ENCODE measurements around the gene N4BP3.

N4BP3 gene

DNA sequence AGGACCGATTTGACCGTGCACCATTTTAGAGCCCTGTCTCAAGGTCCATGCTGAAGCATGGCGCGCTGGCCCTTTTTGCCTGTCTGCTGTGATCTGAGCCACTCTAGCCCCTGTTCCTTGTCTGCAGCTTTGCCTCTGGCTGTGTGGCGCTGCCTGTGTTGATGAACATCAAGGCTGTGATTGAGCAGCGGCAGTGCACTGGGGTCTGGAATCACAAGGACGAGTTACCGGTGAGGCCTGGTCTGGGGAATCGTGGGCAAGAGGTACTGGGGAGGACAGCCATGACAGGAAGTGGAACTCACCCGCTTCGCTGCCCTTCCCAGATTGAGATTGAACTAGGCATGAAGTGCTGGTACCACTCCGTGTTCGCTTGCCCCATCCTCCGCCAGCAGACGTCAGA lies 34.1 kb downstream of the N4BP3 start:
- no peak for DNase-seq (ENCODE audit: low read depth in 3 of 3)

DNA sequence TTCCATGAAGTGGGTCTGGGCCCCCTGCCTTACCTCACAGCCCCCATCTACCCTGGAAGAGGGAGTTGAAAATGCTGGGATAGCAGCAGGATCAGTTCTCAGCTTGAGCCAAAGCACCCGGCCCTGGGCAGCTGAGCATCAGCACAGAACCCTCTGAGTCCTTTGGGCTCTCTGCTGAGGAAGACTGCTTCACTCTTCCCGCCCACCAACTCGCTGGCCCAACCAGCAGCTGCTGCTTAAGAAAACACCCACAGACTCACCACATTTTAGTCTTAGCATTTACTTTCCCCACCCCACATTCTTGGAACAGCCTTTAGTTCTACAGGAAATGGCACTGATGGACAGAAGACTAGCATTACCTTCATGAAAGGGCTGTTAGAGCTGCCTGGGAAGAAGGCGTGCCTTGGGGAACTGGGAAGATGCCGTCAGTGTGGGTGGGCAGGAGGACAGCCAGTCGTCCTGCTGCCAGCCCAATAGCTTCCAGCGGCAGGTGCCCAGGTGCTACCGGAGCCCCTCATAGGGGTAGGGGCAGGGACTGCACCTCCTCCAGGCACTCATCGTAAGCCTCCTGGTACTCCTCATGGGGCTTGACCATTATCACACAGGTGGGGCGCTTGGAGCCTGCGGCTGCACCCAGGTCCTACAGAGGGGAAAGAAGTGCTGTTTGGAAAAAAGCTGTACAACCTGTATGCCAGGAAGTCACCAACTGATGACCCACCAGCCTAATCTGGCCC lies 36.0 kb downstream of the N4BP3 start:
- DNase-seq (ENCODE audit: low read depth in 3 of 3) = no peak

DNA sequence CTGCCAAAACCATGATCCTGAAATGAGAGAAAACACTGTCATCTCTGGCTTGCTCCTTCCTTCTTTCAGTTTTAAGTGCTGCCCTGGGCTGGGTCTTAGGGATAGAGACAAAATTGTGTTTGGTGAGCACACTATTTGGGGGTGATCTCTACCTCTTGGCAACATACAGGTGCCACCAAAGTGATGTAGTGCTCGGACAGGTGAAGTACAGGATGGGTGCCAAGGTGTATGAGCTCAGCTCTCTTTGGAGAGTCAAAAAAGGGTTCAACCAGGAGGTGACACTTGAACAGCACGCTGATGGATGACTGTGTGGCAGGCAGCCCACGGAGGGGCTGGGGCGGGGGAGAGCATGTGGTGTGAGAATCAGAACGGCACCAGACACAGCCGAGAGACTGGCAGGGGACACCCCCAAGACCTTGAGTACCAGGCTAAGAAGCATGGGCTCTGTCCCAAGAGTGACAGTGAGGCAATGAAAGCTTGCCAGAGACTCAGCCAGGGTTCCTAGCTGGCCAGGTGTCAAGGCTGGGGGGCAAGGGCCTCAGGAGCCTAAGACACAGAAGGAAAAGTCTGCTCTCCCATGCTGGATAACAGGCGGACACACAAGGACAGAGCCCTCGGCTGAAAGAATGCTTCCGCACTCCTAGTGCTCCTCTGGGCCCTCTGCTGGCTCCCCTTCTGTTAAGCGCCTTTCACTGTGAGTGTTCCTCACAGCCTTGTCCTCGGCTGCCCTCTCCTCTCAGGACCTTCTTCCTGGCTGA lies 37.8 kb downstream of the N4BP3 start:
- no peak for DNase-seq (ENCODE audit: low read depth in 3 of 3)

DNA sequence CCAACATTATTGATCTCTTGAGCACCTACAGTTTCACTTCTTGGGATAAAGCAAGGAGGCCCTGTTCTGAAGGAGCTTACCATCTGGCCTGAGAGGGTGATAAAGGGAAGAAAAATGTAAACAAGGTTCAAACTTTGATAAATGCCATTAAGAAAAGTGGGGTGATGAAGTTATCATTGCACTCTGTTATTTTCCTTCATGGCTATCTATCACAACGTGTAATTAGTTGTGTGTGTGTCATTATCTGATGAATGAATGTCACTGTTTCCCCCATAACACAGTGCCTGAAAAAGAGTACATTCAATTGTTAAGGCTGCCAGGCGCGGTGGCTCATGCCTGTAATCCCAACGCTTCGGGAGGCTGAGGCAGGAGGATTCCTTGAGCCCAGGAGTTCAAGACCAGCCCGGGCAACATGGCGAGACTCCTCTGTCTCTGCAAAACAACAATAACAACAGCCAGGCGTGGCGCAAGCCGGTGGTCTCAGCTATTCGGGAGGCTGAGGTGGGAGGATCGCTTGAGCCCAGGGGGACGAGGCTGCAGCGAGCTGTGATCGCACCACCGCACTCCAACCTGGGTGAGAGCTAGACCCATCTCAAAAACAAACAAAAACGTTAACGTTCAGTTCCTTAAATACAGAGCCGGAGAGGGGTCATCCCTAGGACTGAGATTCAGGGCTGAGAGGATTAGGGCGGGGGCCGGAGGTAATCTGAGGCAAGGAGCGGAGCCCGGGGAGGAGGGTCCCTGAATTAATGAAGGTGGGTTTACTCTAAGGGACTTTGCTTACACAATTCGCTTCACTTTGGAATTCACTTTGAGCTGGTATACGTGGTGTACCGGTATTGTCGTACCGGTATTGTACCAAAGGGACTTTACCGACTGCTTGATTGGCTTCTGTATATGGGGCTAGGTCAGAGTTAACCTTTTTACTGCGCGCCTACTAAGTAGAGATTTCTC lies 39.4 kb downstream of the N4BP3 start:
- DNase-seq (ENCODE audit: low read depth in 3 of 3) = no peak

DNA sequence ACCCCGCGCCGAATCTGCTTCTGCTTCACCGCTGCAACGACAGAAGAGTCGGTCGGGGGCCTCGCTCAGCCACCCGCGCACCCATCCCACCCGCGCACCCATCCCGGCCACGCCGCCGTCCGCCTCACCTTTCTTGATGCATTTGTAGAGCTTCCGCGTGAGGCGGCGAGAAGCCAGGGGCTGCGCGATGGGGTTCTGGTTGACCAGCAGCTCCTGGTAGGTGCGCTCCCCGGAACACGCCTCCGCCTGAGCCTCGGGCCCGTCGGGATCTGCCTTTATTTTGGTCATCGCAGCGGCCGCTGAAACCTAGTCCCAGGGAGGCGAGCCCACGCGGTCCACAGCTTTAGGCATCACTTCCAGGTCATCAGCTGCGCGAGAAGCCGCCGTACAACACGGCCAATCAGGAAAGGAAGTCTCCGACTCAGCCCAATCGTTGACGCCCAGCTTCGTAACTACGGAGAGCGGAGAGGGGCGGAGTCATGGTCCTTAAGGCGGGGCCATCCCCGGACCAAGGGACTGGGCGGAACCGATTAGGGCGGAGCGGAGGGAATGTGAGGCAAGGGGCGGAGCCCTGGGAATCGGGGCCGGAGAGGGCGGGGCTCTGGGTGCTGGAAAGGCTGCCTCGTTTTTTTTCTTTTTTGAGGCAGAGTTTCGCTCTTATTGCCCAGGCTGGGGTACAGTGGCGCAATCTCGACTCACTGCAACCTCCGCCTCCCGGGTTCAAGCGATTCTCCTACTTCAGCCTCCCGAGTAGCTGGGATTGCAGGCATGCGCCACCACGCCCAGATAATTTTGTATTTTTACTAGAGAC lies 40.4 kb downstream of the N4BP3 start, which contains the start of gene NHP2:
Gene NHP2 (minus strand): TSS at position 356 of the 811 bp plus-strand sequence. CDS start 68 bp downstream, at position 288.
- peak; percentile 97 to 98 (median 97) for DNase-seq (ENCODE audit: low read depth in 3 of 3)

DNA sequence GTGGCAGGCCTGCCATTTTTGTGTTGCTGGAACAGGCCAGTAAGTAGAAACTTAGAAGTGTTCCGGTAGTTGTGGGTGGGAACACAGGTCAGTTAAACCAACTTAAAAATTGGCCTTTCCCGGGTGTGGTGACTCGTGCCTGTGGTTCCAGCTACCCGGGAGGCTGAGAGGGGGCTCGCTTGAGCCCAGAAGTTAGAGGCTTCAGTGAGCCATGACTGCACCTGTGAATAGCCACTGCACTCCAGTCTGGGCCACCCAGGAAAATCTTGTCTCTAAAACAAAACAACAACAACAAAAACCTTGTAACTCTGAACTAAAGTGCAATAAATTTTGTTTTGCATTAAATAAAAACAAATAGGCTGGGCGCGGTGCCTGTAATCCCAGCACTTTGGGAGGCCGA lies 41.7 kb downstream of the N4BP3 start:
- no peak for DNase-seq (ENCODE audit: low read depth in 3 of 3)

DNA sequence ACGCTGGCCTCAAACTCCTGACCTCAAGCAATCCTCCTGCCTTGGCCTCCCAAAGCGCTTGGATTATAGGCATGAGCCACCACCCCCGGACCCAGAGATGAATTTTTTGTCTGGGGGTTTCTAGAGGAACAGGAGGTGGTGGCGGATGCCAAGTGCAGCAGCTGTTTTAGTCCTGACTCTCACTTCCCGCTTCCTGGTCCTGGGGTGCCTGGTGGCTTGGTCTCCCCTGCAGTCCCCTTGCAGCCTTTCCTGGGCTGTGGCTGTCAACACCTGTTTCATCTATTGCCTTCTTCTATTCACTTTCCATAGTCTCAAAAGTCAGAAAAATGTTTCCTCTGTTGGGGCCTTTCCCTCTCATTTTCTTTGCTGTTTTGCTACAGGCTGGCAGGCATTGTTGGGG lies 46.8 kb downstream of the N4BP3 start:
- DNase-seq (ENCODE audit: low read depth in 3 of 3) = no peak

DNA sequence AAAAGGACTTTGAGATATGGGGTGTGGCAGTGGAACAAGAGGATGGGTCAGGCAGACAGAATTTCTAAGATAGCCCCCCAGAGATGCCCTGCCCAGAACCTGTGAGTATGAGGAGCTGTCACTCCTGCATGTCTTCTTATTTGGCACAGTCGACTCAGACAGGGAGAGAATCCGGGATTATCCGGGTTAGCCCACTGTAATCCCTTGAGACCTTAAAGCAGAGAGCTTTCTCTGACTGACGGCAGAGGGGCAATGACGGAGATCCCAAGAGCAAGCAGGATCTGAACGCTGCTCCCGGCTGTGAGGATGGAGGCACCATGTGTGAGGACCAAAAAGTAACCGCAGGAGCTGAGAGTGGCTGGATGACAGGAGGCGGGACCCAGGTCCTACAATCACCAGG lies 49.1 kb downstream of the N4BP3 start:
- DNase-seq (ENCODE audit: low read depth in 3 of 3) = no peak

DNA sequence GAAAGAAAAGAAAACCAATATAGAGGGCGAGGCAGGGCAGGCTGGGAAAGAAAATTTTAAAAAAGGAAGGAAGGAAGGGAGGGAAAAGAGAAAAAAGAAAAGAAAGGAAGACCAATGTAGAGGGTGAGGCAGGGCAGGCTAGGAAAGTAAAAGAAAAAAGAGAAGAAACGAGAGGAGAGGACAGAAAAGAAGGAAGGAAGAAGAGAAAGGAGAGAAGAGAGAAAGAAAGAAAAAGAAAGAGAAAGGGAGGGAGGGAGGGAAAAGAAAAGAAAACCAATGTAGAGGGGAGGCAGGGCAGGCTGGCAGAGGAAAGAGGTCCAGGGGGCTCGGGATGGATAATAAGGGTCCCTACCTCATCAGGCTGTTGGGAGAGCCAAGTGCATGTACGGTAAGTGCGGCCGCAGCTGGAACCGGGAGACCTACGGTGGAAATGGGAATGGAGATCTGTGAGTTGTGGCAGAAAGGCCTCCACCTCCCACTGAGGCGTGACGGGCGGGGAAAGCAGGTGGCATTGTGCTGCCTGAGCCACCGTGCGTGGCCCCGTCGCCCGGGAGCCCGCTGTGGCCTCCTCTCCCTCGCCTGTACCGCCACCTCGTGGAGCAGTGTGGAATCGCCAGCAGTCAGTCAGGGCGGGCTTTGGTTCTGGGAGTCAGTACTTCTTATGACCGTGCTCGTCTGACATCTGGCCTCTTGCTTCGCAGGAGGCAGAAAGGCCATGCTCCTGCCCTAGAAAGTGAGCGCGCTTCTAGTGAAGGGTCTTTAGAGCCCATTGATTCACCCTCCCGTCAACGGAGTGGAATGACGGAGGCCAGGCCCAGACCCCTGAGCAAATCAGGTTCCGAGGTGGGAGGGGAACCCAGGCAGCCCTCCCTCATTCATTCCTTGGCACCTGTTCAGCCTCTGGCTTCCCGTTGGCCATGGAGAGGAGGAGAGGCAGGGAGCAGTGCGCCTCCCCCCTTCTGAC lies 50.7 kb downstream of the N4BP3 start:
- peak; percentile 88 to 92 (median 91) for DNase-seq (ENCODE audit: low read depth in 3 of 3)

DNA sequence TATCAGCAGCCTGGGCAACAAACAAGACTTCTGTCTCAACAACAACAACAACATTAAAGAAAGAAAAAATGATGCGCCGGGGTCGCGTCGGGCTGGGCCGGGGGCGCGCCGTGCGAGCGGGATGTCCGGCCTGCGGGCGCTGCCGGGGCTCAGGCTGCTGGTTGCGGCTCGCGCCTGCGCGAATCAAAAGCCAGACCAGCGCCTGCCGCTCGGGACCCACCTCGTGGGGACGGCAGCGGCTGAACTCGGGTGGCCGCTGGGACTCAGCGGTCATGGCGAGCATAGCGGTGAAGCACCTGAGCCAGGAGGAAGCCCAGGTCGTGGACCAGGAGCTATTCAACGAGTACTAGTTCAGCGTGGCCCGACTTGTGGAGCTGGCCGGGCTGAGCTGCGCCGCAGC lies 52.2 kb downstream of the N4BP3 start:
- no peak for DNase-seq (ENCODE audit: low read depth in 3 of 3)

DNA sequence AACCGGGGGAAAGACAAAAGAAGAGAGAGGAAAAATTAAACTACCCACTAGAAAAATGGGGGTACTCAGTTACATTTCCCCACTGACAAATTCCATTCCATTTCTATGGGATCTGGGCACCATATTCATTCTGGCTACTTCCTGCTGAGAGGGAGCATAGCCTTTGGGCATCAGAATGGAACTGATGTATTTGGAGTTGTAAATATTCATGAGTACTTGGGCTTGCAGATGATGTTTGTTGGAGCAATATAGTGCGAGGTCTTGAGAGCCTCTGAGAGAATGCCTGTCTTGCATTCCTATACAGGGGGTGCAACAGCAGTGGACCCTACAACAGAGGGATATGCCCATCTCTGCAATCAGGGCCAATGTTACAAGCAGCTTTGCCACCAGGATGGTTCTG lies 57.1 kb downstream of the N4BP3 start:
- DNase-seq (ENCODE audit: low read depth in 3 of 3) = no peak

DNA sequence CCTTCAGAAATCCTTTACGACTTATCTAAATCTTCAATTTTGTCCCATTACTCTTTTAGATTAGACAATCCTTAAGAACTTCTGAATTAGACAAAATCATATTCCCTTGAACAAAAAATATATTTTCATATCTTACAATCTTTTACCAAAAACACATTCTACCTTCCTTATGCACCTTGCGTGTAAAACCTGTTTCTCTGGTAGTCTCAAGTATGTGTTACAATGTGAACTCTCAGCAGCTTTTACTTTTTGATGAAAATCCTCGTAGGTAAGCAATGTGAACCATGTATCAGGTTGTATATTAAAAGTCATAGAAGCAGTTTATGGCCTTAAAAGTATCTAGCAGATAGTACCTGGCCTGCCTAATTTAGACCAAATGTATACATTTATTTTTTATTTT lies 61.1 kb downstream of the N4BP3 start:
- no peak for DNase-seq (ENCODE audit: low read depth in 3 of 3)
